ENCODE results near the gene CPT1C. TPM values are rescaled to one million over a fixed set of nuclear protein-coding genes. Genes with fewer than 3 reads are reported as not detected.

Gene CPT1C
- total and polyA plus RNA-seq, 2 of the 8 experiments (the other 6 are each of a cell fraction or from before 2014, with no cell fraction given): 79.6 to 91.8 TPM

Small RNAs within 50 kb of the gene (microRNA-seq; reads per million reads assigned to microRNA genes)
- 0 to 0.20 reads per million in 2 experiments for gene MIR5088 (ENCODE audit: borderline microRNAs expressed in 2 of 2, borderline number of aligned reads in 2 of 2, borderline replicate concordance in 1 of 2)

Small RNAs within 50 kb of the gene (small RNA-seq; reads per million reads assigned to genes)
- not detected for gene MIR5088 (ENCODE audit: insufficient read depth)

Other genes with a start within 250 kb of the CPT1C start
- 2.3 and 3.0 TPM in 2 replicates for gene SLC17A7, start 249.6 kb upstream of the CPT1C start, total RNA-seq (2021; fragmentation: NEBNext Ultra II Directional; extraction: Animal tissue kit (Norgen Biotek cat#: 25700))
- gene SLC17A7, start 249.6 kb upstream of the CPT1C start, polyA plus RNA-seq (2011; rRNA removed): 2.7 and 4.7 TPM in 2 replicates
- 146 and 155 TPM in 2 replicates for gene PIH1D1, start 239.3 kb upstream of the CPT1C start, total RNA-seq (2021; fragmentation: NEBNext Ultra II Directional; extraction: Animal tissue kit (Norgen Biotek cat#: 25700))
- 195 and 220 TPM in 2 replicates for gene PIH1D1, start 239.3 kb upstream of the CPT1C start, polyA plus RNA-seq (2011; rRNA removed)
- gene ALDH16A1, start 237.9 kb upstream of the CPT1C start, total RNA-seq (2021; fragmentation: NEBNext Ultra II Directional; extraction: Animal tissue kit (Norgen Biotek cat#: 25700)): 32.7 and 34.3 TPM in 2 replicates
- 30.5 and 54.8 TPM in 2 replicates for gene ALDH16A1, start 237.9 kb upstream of the CPT1C start, polyA plus RNA-seq (2011; rRNA removed)
- gene FLT3LG, start 216.9 kb upstream of the CPT1C start, total RNA-seq (2021; fragmentation: NEBNext Ultra II Directional; extraction: Animal tissue kit (Norgen Biotek cat#: 25700)): 1.6 and 2.6 TPM in 2 replicates
- gene FLT3LG, start 216.9 kb upstream of the CPT1C start, polyA plus RNA-seq (2011; rRNA removed): 3.2 and 3.9 TPM in 2 replicates
- gene RPL13A, start 203.5 kb upstream of the CPT1C start, total RNA-seq (2021; fragmentation: NEBNext Ultra II Directional; extraction: Animal tissue kit (Norgen Biotek cat#: 25700)): 3,305 and 3,520 TPM in 2 replicates
- 8,501 and 8,868 TPM in 2 replicates for gene RPL13A, start 203.5 kb upstream of the CPT1C start, polyA plus RNA-seq (2011; rRNA removed)
- gene RPS11, start 194.7 kb upstream of the CPT1C start, total RNA-seq (2021; fragmentation: NEBNext Ultra II Directional; extraction: Animal tissue kit (Norgen Biotek cat#: 25700)): 2,240 and 2,296 TPM in 2 replicates
- 4,988 and 6,072 TPM in 2 replicates for gene RPS11, start 194.7 kb upstream of the CPT1C start, polyA plus RNA-seq (2011; rRNA removed)
- 43.4 and 46.5 TPM in 2 replicates for gene FCGRT, start 178.5 kb upstream of the CPT1C start, total RNA-seq (2021; fragmentation: NEBNext Ultra II Directional; extraction: Animal tissue kit (Norgen Biotek cat#: 25700))
- gene FCGRT, start 178.5 kb upstream of the CPT1C start, polyA plus RNA-seq (2011; rRNA removed): 41.2 and 66.7 TPM in 2 replicates
- 18.9 and 19.5 TPM in 2 replicates for gene RCN3, start 163.1 kb upstream of the CPT1C start, total RNA-seq (2021; fragmentation: NEBNext Ultra II Directional; extraction: Animal tissue kit (Norgen Biotek cat#: 25700))
- gene RCN3, start 163.1 kb upstream of the CPT1C start, polyA plus RNA-seq (2011; rRNA removed): 5.8 and 9.4 TPM in 2 replicates
- gene NOSIP, start 110.6 kb upstream of the CPT1C start, total RNA-seq (2021; fragmentation: NEBNext Ultra II Directional; extraction: Animal tissue kit (Norgen Biotek cat#: 25700)): 85.1 and 93.8 TPM in 2 replicates
- 192 and 254 TPM in 2 replicates for gene NOSIP, start 110.6 kb upstream of the CPT1C start, polyA plus RNA-seq (2011; rRNA removed)
- gene PRRG2, start 109.8 kb upstream of the CPT1C start, total RNA-seq (2021; fragmentation: NEBNext Ultra II Directional; extraction: Animal tissue kit (Norgen Biotek cat#: 25700)): 4.1 and 5.7 TPM in 2 replicates
- gene PRRG2, start 109.8 kb upstream of the CPT1C start, polyA plus RNA-seq (2011; rRNA removed): 5.6 and 6.3 TPM in 2 replicates
- 59.4 and 63.8 TPM in 2 replicates for gene PRR12, start 99.9 kb upstream of the CPT1C start, total RNA-seq (2021; fragmentation: NEBNext Ultra II Directional; extraction: Animal tissue kit (Norgen Biotek cat#: 25700))
- gene PRR12, start 99.9 kb upstream of the CPT1C start, polyA plus RNA-seq (2011; rRNA removed): 2.5 and 4.6 TPM in 2 replicates
- gene RRAS, start 51.0 kb upstream of the CPT1C start, total RNA-seq (2021; fragmentation: NEBNext Ultra II Directional; extraction: Animal tissue kit (Norgen Biotek cat#: 25700)): 16.9 and 17.7 TPM in 2 replicates
- gene RRAS, start 51.0 kb upstream of the CPT1C start, polyA plus RNA-seq (2011; rRNA removed): 49.1 and 62.9 TPM in 2 replicates
- 81.7 and 93.3 TPM in 2 replicates for gene SCAF1, start 48.9 kb upstream of the CPT1C start, total RNA-seq (2021; fragmentation: NEBNext Ultra II Directional; extraction: Animal tissue kit (Norgen Biotek cat#: 25700))
- 9.7 and 21.4 TPM in 2 replicates for gene SCAF1, start 48.9 kb upstream of the CPT1C start, polyA plus RNA-seq (2011; rRNA removed)
- 114 and 115 TPM in 2 replicates for gene IRF3, start 25.3 kb upstream of the CPT1C start, total RNA-seq (2021; fragmentation: NEBNext Ultra II Directional; extraction: Animal tissue kit (Norgen Biotek cat#: 25700))
- gene IRF3, start 25.3 kb upstream of the CPT1C start, polyA plus RNA-seq (2011; rRNA removed): 103 and 185 TPM in 2 replicates
- gene BCL2L12, start 25.2 kb upstream of the CPT1C start, total RNA-seq (2021; fragmentation: NEBNext Ultra II Directional; extraction: Animal tissue kit (Norgen Biotek cat#: 25700)): 126 and 133 TPM in 2 replicates
- 209 and 280 TPM in 2 replicates for gene BCL2L12, start 25.2 kb upstream of the CPT1C start, polyA plus RNA-seq (2011; rRNA removed)
- gene PRMT1, start 13.8 kb upstream of the CPT1C start, total RNA-seq (2021; fragmentation: NEBNext Ultra II Directional; extraction: Animal tissue kit (Norgen Biotek cat#: 25700)): 561 and 579 TPM in 2 replicates
- 1,215 and 1,548 TPM in 2 replicates for gene PRMT1, start 13.8 kb upstream of the CPT1C start, polyA plus RNA-seq (2011; rRNA removed)
- 2.6 and 4.3 TPM in 2 replicates for gene ADM5, start 1.5 kb upstream of the CPT1C start, total RNA-seq (2021; fragmentation: NEBNext Ultra II Directional; extraction: Animal tissue kit (Norgen Biotek cat#: 25700))
- 2.5 and 5.4 TPM in 2 replicates for gene ADM5, start 1.5 kb upstream of the CPT1C start, polyA plus RNA-seq (2011; rRNA removed)
- not detected in 2 replicates for gene TSKS, start 72.2 kb downstream of the CPT1C start, total RNA-seq (2021; fragmentation: NEBNext Ultra II Directional; extraction: Animal tissue kit (Norgen Biotek cat#: 25700))
- 0.21 and 0.24 TPM in 2 replicates for gene TSKS, start 72.2 kb downstream of the CPT1C start, polyA plus RNA-seq (2011; rRNA removed)
- 105 and 109 TPM in 2 replicates for gene AP2A1, start 75.9 kb downstream of the CPT1C start, total RNA-seq (2021; fragmentation: NEBNext Ultra II Directional; extraction: Animal tissue kit (Norgen Biotek cat#: 25700))
- 106 and 157 TPM in 2 replicates for gene AP2A1, start 75.9 kb downstream of the CPT1C start, polyA plus RNA-seq (2011; rRNA removed)
- 33.9 and 34.1 TPM in 2 replicates for gene FUZ, start 122.2 kb downstream of the CPT1C start, total RNA-seq (2021; fragmentation: NEBNext Ultra II Directional; extraction: Animal tissue kit (Norgen Biotek cat#: 25700))
- gene FUZ, start 122.2 kb downstream of the CPT1C start, polyA plus RNA-seq (2011; rRNA removed): 28.4 and 43.8 TPM in 2 replicates
- gene MED25, start 127.2 kb downstream of the CPT1C start, total RNA-seq (2021; fragmentation: NEBNext Ultra II Directional; extraction: Animal tissue kit (Norgen Biotek cat#: 25700)): 71.4 and 73.9 TPM in 2 replicates
- 21.6 and 40.4 TPM in 2 replicates for gene MED25, start 127.2 kb downstream of the CPT1C start, polyA plus RNA-seq (2011; rRNA removed)
- 251 and 261 TPM in 2 replicates for gene PTOV1, start 160.0 kb downstream of the CPT1C start, total RNA-seq (2021; fragmentation: NEBNext Ultra II Directional; extraction: Animal tissue kit (Norgen Biotek cat#: 25700))
- gene PTOV1, start 160.0 kb downstream of the CPT1C start, polyA plus RNA-seq (2011; rRNA removed): 147 and 213 TPM in 2 replicates
- gene PNKP, start 176.5 kb downstream of the CPT1C start, total RNA-seq (2021; fragmentation: NEBNext Ultra II Directional; extraction: Animal tissue kit (Norgen Biotek cat#: 25700)): 105 TPM in 2 replicates
- gene PNKP, start 176.5 kb downstream of the CPT1C start, polyA plus RNA-seq (2011; rRNA removed): 45.8 and 66.5 TPM in 2 replicates
- gene AKT1S1, start 186.2 kb downstream of the CPT1C start, total RNA-seq (2021; fragmentation: NEBNext Ultra II Directional; extraction: Animal tissue kit (Norgen Biotek cat#: 25700)): 45.9 and 46.7 TPM in 2 replicates
- gene AKT1S1, start 186.2 kb downstream of the CPT1C start, polyA plus RNA-seq (2011; rRNA removed): 40.7 and 73.3 TPM in 2 replicates
- gene TBC1D17, start 186.6 kb downstream of the CPT1C start, total RNA-seq (2021; fragmentation: NEBNext Ultra II Directional; extraction: Animal tissue kit (Norgen Biotek cat#: 25700)): 44.9 and 47.6 TPM in 2 replicates
- gene TBC1D17, start 186.6 kb downstream of the CPT1C start, polyA plus RNA-seq (2011; rRNA removed): 30.3 and 53.7 TPM in 2 replicates
- 0.67 and 0.76 TPM in 2 replicates for gene IL4I1, start 205.8 kb downstream of the CPT1C start, total RNA-seq (2021; fragmentation: NEBNext Ultra II Directional; extraction: Animal tissue kit (Norgen Biotek cat#: 25700))
- gene IL4I1, start 205.8 kb downstream of the CPT1C start, polyA plus RNA-seq (2011; rRNA removed): 0.30 and 0.41 TPM in 2 replicates
- gene ATF5, start 238.1 kb downstream of the CPT1C start, total RNA-seq (2021; fragmentation: NEBNext Ultra II Directional; extraction: Animal tissue kit (Norgen Biotek cat#: 25700)): 13.1 TPM in 2 replicates
- 6.2 and 25.0 TPM in 2 replicates for gene ATF5, start 238.1 kb downstream of the CPT1C start, polyA plus RNA-seq (2011; rRNA removed)
- gene NUP62, start 238.4 kb downstream of the CPT1C start, total RNA-seq (2021; fragmentation: NEBNext Ultra II Directional; extraction: Animal tissue kit (Norgen Biotek cat#: 25700)): 106 and 107 TPM in 2 replicates
- 50.0 and 60.0 TPM in 2 replicates for gene NUP62, start 238.4 kb downstream of the CPT1C start, polyA plus RNA-seq (2011; rRNA removed)

Measured in H1 (cell line).